ENCODE measurements around the gene KRTAP25-1. TPM values are rescaled to one million over a fixed set of nuclear protein-coding genes. Genes with fewer than 3 reads are reported as not detected.

The KRTAP25-1 gene
- total RNA-seq, 4 donors from 2014 or later, result not detected

DNA sequence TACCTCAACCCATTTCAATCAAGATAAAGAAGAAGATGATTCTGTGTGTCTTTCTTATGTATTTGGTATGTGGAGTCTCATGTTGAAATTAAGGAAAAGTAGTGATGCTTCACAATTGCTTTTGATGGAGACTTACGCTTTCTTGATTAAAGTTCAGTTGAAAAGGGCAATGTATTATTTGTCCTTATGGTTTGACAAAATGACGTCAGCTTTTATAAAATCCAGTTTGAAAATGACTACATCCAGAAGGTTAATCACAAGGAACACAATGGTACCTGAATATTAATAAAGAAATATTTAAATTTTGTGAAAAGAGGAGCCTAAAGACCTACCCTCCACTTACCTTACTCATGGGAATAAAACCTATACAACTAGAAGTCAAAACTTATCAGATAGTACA is 26.4 kb upstream of the KRTAP25-1 start:
- Histone ChIP-seq H3K27me3 (no peaks in the 10 kb centered on the region), H3K4me1 (no peaks in the 10 kb centered on the region), H3K4me3 (no peak overlapping the region), H3K36me3 (no peaks in the 10 kb centered on the region), H3K9me3 (no peaks in the 10 kb centered on the region), H3K27ac (replicated peaks in 1 of 4) (no peak overlapping the region)
- intact Hi-C loops (cut with DNase I), result no loop called here
- WGBS, result 92% methylated on average over 2 of the region's 2 CpGs
- TF ChIP-seq EP300 (IDR thresholded peaks at IDR 0.05) (no peak), POLR2A (IDR thresholded peaks at IDR 0.05; ENCODE audit: low read depth) (no peak), POLR2AphosphoS5 (IDR thresholded peaks at IDR 0.05) (no peak)
- TF ChIP-seq, protein P1, sequence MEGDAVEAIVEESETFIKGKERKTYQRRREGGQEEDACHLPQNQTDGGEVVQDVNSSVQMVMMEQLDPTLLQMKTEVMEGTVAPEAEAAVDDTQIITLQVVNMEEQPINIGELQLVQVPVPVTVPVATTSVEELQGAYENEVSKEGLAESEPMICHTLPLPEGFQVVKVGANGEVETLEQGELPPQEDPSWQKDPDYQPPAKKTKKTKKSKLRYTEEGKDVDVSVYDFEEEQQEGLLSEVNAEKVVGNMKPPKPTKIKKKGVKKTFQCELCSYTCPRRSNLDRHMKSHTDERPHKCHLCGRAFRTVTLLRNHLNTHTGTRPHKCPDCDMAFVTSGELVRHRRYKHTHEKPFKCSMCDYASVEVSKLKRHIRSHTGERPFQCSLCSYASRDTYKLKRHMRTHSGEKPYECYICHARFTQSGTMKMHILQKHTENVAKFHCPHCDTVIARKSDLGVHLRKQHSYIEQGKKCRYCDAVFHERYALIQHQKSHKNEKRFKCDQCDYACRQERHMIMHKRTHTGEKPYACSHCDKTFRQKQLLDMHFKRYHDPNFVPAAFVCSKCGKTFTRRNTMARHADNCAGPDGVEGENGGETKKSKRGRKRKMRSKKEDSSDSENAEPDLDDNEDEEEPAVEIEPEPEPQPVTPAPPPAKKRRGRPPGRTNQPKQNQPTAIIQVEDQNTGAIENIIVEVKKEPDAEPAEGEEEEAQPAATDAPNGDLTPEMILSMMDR (IDR thresholded peaks at IDR 0.05), result no peak
- no peak for DNase-seq (ENCODE audit: extremely low spot score)

DNA sequence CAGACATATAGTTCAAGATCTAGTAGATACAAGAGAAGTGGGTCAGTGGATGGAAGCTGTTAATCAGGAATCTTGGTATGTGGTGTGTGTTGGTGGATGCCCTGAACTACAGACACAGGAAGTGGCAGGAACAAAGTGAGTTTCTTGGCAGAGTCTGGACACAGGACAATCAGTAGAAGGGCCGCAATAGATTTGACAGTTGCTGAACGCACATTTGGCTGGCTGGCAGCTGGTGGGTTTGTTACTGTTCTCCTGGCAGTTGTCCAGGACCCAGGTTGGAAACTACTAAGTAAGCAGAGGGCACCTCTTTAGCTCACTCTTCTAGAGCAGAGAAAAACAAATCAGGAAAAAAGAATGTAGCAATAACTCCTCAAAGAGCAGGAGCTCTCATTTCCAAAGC is 17.6 kb upstream of the KRTAP25-1 start:
- H3K27ac ChIP-seq (replicated peaks in 1 of 4), result no peak overlapping the region
- no peaks in the 10 kb centered on the region for H3K36me3 ChIP-seq
- TF ChIP-seq POLR2A (IDR thresholded peaks at IDR 0.05; ENCODE audit: low read depth) (no peak), EP300 (IDR thresholded peaks at IDR 0.05) (no peak), POLR2AphosphoS5 (IDR thresholded peaks at IDR 0.05) (no peak)
- TF ChIP-seq, protein P1 (IDR thresholded peaks at IDR 0.05), result no peak
- intact Hi-C loops (cut with DNase I), result no loop called here
- H3K9me3 ChIP-seq, result no peaks in the 10 kb centered on the region
- H3K27me3 ChIP-seq, result no peaks in the 10 kb centered on the region
- no peaks in the 10 kb centered on the region for H3K4me1 ChIP-seq
- WGBS, result 67% methylated on average over 2 of the region's 2 CpGs
- no peak overlapping the region for H3K4me3 ChIP-seq
- DNase-seq (ENCODE audit: extremely low spot score), result no peak

DNA sequence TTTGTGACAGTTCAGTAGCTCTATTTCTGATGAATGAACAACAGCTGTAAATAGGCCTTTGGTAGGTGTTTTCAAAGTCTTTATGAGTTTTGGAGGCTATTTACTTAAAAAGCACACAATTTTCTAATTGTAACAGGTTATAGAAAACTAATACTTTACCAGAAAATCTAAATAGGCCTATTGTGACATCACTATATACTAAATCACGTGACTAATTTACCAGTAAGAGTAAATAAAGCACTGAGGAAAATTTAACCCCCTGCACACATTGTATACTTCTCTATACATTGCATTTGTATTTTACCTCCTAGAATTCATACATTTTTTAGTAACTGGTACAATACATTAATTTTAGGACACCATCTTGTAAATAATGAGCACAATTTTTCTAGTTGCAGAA is 15.8 kb upstream of the KRTAP25-1 start:
- H3K27me3 ChIP-seq, result no peaks in the 10 kb centered on the region
- no peaks in the 10 kb centered on the region for H3K36me3 ChIP-seq
- WGBS, result 46% methylated on average over 1 of the region's 1 CpG
- intact Hi-C loops (cut with DNase I), result no loop called here
- no peak for DNase-seq (ENCODE audit: extremely low spot score)
- H3K9me3 ChIP-seq, result no peaks in the 10 kb centered on the region
- no peak overlapping the region for H3K4me3 ChIP-seq
- no peak overlapping the region for H3K27ac ChIP-seq (replicated peaks in 1 of 4)
- no peaks in the 10 kb centered on the region for H3K4me1 ChIP-seq
- TF ChIP-seq, protein P1 (IDR thresholded peaks at IDR 0.05), result no peak
- TF ChIP-seq EP300 (IDR thresholded peaks at IDR 0.05), result no peak

DNA sequence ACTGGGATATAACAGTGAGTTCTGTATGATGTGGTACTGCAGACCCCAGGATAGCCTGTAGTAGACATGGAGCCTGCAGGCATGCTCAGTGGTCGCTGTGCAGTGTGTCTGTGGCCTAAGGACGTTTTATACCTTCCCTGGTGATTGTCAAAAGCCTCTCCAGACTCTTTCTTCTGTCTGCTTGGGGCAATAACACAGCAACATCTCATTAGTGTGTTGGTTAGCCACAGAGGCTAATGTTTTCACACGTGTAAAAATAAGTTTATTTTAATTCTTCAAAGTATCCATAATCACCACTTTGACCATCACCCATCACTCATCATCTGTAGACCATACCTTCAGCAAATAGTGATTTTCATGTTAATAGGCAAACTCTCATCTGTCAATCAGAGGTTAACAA is 6.5 kb downstream of the KRTAP25-1 start, which contains the start of gene KRTAP24-1:
Gene KRTAP24-1 (minus strand): TSS at position 101 of the 400 bp plus-strand sequence. CDS start 18 bp downstream, at position 83.
- intact Hi-C loops (cut with DNase I), result no loop called here
- TF ChIP-seq, protein P1 (IDR thresholded peaks at IDR 0.05), result no peak
- TF ChIP-seq POLR2AphosphoS5 (IDR thresholded peaks at IDR 0.05), result no peak
- TF ChIP-seq EP300 (IDR thresholded peaks at IDR 0.05), result no peak
- TF ChIP-seq POLR2A (IDR thresholded peaks at IDR 0.05; ENCODE audit: low read depth), result no peak
- no peaks in the 10 kb centered on the region for H3K36me3 ChIP-seq
- no peak for DNase-seq (ENCODE audit: extremely low spot score)
- no peaks in the 10 kb centered on the region for H3K4me1 ChIP-seq
- WGBS, result 55% methylated on average over 3 of the region's 3 CpGs
- no peaks in the 10 kb centered on the region for H3K27me3 ChIP-seq
- H3K9me3 ChIP-seq, result peaks cover 0 to 5% (median 0%) of the 10 kb centered on the region in 4 donors
- no peak within 1 kb of the TSS for H3K4me3 ChIP-seq
- H3K27ac ChIP-seq (replicated peaks in 1 of 4), result no peak within 1 kb of the TSS

DNA sequence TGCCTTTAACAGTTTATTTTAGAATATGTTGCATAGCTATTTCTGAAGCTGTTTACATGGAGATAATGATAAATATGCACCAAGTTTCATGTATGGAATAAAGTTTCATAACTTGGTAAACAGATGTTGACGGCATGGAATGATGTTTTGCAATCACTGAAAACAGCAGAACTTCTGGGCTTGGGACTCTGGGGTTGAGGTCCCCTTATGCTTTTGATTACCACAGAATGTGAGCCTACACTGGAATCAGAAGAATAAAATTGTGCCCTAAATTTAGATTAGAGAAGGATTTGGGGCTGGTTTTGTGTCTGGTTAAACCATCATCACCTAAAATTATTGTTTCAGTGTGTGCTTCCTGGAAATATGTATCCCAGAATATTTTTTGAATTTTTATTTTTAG is 17.7 kb downstream of the KRTAP25-1 start:
- Histone ChIP-seq H3K36me3 (no peaks in the 10 kb centered on the region), H3K9me3 (no peaks in the 10 kb centered on the region), H3K27me3 (no peaks in the 10 kb centered on the region), H3K27ac (replicated peaks in 1 of 4) (no peak overlapping the region), H3K4me3 (no peak overlapping the region), H3K4me1 (no peaks in the 10 kb centered on the region)
- TF ChIP-seq POLR2A (IDR thresholded peaks at IDR 0.05; ENCODE audit: low read depth), result no peak
- TF ChIP-seq, protein P1 (IDR thresholded peaks at IDR 0.05), result no peak
- 61% methylated on average over 1 of the region's 1 CpG for WGBS
- DNase-seq (ENCODE audit: extremely low spot score), result no peak
- intact Hi-C loops (cut with DNase I), result no loop called here
